Activated CD8-positive, alpha-beta memory T cell treated with anti-CD3 and anti-CD28 coated beads for 1 hour (primary cell): ENCODE measurements around the gene ESPNL.
A peak's percentile ranks its signal among the peaks of the same experiment; 100 is the strongest.

Source experiments
- DNase-seq, 2 donors: peaks; one replicate each; pipeline ENCODE4 v3.0.0-alpha.2; 2020; ENCODE audit warnings: low read depth in 1 of 2; ENCODE audit errors: extremely low read depth in 1 of 2

Gene ESPNL

GRCh38 chr2:238152771-238153688, 52.9 kb downstream of the ESPNL start:
- no peak for DNase-seq

- no peak for DNase-seq
Observed at GRCh38 chr2:238154570-238154969, 54.4 kb downstream of the ESPNL start.

GRCh38 chr2:238155051-238155760, 55.1 kb downstream of the ESPNL start:
- no peak for DNase-seq

- DNase-seq = no peak
Observed at GRCh38 chr2:238155761-238156694, 55.9 kb downstream of the ESPNL start.

GRCh38 chr2:238157506-238158017, 57.4 kb downstream of the ESPNL start:
- no peak for DNase-seq

GRCh38 chr2:238158018-238158508, 57.9 kb downstream of the ESPNL start:
- no peak for DNase-seq

- DNase-seq = peak in 1 of 2 donors; percentile 30
Observed at GRCh38 chr2:238158509-238159070, 58.5 kb downstream of the ESPNL start, which contains the start of gene ERFE. ERFE (plus strand) TSS chr2:238158970; CDS start chr2:238159008, 38 bp downstream.

GRCh38 chr2:238159071-238159539, 59.0 kb downstream of the ESPNL start:
- DNase-seq = no peak

GRCh38 chr2:238159661-238160205, 59.6 kb downstream of the ESPNL start:
- DNase-seq = no peak

GRCh38 chr2:238160206-238161129, 60.3 kb downstream of the ESPNL start:
- no peak for DNase-seq

- DNase-seq = no peak
Observed at GRCh38 chr2:238161291-238162051, 61.3 kb downstream of the ESPNL start.

GRCh38 chr2:238162251-238162845, 62.2 kb downstream of the ESPNL start:
- DNase-seq = no peak

GRCh38 chr2:238162846-238163441, 62.8 kb downstream of the ESPNL start:
- DNase-seq = no peak

- DNase-seq = no peak
Observed at GRCh38 chr2:238163481-238164198, 63.5 kb downstream of the ESPNL start.

GRCh38 chr2:238164906-238165287, 64.8 kb downstream of the ESPNL start:
- no peak for DNase-seq

- no peak for DNase-seq
Observed at GRCh38 chr2:238165288-238165921, 65.3 kb downstream of the ESPNL start.
